Measurements from ENCODE around the gene FKBP8.
A peak's percentile ranks its signal among the peaks of the same experiment; 100 is the strongest.
"Not testable (repeated sequence)": the region's sequence is repeated elsewhere in the genome, so short reads cannot be mapped to it uniquely, and the experiment has no call there.

The FKBP8 gene

GRCh38 chr19:18532168-18532890, 11.0 kb downstream of the FKBP8 start:
- no peak for DNase-seq (ENCODE audit: extremely low read depth, low read depth)
- H3K4me3 ChIP-seq (replicated peaks; ENCODE audit: low read depth, low read length): no peak overlapping the region
- TF ChIP-seq CTCF (IDR thresholded peaks at IDR 0.05; ENCODE audit: low read depth, low read length, missing control alignments): no peak

- H3K4me3 ChIP-seq (replicated peaks; ENCODE audit: low read depth, low read length): no peak overlapping the region
- TF ChIP-seq CTCF (IDR thresholded peaks at IDR 0.05; ENCODE audit: low read depth, low read length, missing control alignments): no peak
- no peak for DNase-seq (ENCODE audit: extremely low read depth, low read depth)
Observed at GRCh38 chr19:18531485-18531884, 11.9 kb downstream of the FKBP8 start.

GRCh38 chr19:18529782-18530181, 13.6 kb downstream of the FKBP8 start:
- no peak for DNase-seq (ENCODE audit: extremely low read depth, low read depth)
- TF ChIP-seq CTCF (IDR thresholded peaks at IDR 0.05; ENCODE audit: low read depth, low read length, missing control alignments): no peak
- no peak overlapping the region for H3K4me3 ChIP-seq (replicated peaks; ENCODE audit: low read depth, low read length)

- no peak for TF ChIP-seq CTCF (IDR thresholded peaks at IDR 0.05; ENCODE audit: low read depth, low read length, missing control alignments)
- DNase-seq (ENCODE audit: extremely low read depth, low read depth): no peak
- H3K4me3 ChIP-seq (replicated peaks; ENCODE audit: low read depth, low read length): no peak overlapping the region
Observed at GRCh38 chr19:18526316-18526715, 17.1 kb downstream of the FKBP8 start.

- no peak for TF ChIP-seq CTCF (IDR thresholded peaks at IDR 0.05; ENCODE audit: low read depth, low read length, missing control alignments)
- no peak for DNase-seq (ENCODE audit: extremely low read depth, low read depth)
Observed at GRCh38 chr19:18523841-18524240, 19.5 kb downstream of the FKBP8 start.

GRCh38 chr19:18522862-18523440, 20.4 kb downstream of the FKBP8 start:
- not testable (repeated sequence) for DNase-seq (ENCODE audit: extremely low read depth, low read depth); H3K4me3 ChIP-seq (replicated peaks; ENCODE audit: low read depth, low read length)

More at GRCh38 chr19:18523841-18524240, 19.5 kb downstream of the FKBP8 start:
- H3K4me3 ChIP-seq (replicated peaks; ENCODE audit: low read depth, low read length): no peak overlapping the region

GRCh38 chr19:18522124-18522861, 21.1 kb downstream of the FKBP8 start:
- peak; percentile 99 for DNase-seq (ENCODE audit: extremely low read depth, low read depth)
- no peak for TF ChIP-seq CTCF (IDR thresholded peaks at IDR 0.05; ENCODE audit: low read depth, low read length, missing control alignments)

More at GRCh38 chr19:18522124-18522861, 21.1 kb downstream of the FKBP8 start:
- peak overlapping the region; percentile 68 for H3K4me3 ChIP-seq (replicated peaks; ENCODE audit: low read depth, low read length)

Data from HFF-Myc (cell line).